ENCODE measurements around the gene PPP6C.
A peak's percentile ranks its signal among the peaks of the same experiment; 100 is the strongest.
"Not testable (repeated sequence)": the region's sequence is repeated elsewhere in the genome, so short reads cannot be mapped to it uniquely, and the experiment has no call there.

The PPP6C gene

DNA sequence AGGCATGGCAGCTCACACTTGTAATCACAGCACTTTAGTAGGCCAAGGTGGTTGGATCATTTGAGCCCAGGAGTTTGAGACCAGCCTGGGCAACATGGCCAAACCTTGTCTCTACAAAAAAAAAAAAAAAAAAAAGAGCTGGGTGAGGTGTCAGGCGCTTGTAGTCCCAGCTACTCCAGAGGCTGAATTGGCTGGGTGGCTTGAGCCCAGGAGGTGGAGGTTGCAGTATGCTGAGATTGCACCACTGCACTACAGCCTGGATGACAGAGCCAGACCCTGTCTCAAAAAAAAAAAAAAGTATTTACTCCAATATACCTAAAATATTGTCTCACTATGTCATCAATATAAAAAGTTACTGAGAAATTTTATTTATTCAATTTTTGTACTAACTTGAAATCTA, 49.0 kb downstream of the PPP6C start:
- DNase-seq = no peak

DNA sequence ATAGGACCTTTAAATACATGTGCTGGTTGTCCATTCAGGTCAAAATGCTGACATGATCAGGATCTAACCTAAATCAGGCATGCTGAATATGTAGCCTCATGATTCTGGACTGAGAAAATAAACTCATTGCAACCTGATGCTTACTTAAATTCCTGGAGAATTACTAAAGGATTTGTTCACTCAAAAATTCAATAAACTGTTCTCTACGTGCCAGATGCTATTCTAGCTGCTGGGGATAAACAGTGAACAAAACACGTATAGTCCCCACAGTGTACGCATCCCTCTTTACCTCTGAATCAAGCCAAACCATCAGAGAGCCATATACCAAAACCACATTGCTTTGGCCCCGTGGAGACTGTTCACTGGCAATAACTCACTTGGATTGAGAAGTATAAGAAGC, 52.4 kb downstream of the PPP6C start:
- DNase-seq = no peak

DNA sequence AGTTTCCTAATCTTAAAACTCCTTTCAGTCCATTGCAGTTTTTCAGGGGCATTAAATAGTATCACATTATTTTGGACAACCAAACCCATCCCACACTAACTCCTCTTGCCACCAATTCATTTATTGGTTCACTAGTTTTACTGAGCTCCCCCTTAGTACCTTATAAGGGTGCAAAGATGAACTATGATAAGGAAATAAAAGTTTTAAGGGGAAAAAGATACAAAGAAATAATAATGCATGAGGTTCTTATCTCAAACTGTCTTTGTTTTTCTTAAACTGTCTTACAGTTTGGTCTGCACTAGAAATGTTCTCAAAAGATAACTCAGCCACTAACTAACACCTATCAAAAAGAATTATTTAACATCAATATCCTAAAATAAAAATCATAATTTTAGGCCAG, 54.6 kb downstream of the PPP6C start:
- no peak for DNase-seq

DNA sequence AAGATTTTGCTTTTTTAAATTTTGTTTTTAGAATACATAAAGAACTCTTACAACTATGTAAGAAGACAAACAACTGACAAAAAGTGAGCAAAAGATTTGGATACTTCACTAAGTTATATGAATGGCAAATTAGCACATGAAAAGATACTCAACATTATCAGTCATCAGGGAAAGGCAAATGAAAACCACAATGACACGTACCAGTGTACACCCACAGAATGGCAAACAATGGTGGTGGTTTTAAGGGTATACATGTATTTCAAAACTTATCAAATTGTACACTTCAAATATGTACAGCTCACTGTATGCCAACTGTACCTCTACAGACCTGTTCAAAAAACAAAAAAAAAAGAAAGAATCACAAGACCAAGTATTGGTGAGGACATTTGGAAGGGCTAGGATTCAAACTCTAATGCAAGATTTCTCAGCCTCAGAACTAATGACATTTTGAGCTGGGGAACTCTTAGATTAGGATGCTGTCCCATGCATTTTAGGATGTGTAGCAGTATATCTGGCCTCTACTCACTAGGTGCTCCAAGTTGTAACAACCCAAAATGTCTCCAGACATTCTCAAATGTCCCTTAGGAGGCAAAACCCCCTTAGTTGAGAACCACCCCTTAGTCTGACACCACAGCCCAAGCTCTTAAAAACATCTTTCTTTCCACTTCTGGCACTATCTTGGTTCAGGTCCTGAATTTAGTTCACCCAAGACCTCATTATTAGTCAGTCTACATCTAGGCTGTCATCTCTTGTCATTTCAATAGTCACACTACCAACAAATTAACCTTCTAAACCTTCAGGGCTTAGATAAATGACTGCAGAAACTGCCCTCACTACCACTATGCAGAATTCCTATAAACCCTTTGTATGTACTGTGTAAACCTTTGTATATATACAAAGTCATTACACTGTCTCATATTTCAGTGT, 55.9 kb downstream of the PPP6C start:
- no peak for DNase-seq

DNA sequence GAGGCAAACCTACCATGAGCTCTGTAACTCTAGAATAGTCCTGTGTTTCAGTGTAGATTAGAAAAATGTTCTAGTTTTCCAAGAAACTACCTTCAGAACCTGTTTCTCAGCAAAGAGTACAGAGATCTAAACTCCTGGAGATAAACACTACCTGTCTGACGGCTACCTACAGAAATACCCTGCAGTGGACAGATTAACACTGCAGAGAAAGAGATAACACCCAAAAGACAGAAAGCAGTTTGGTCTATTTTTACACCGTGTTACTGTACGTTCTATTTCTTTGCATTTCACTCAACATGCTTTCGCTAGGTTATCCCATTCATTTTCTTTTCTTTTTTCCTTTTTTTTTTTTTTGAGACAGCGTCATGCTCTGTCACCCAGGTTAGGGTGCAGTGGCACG, 57.8 kb downstream of the PPP6C start:
- DNase-seq = no peak

DNA sequence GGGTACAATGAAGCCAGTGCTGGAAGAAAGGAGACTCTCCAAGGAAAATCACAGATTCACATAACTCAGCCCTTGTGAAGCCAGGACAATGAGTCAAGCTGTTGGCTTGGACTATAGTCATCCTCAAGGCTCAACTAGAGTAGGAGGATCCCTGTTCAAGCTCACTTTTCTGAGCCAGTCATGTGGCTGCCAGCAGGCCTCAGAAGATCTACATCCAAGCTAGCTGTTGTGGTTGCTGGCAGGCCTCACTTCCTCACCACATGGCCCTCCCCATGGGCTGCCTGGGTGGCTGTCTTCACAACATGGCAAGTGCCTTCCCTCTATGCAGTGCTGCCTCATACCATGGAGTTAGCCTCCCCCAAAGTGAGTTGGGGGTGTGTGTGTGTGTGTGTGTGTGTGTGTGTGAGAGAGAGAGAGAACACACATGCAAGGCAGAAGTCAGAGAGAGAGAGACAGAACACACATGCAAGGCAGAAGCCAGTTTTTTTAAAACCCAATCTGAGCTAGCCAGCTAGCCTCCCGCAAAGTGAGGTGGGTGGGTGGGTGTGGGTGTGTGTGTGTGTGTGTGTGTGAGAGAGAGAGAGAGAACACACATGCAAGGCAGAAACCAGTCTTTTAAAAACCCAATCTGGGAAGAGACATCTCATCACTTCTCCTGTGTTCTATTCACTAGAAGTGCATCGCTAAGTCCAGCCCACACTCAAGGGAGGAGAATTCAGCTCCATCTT, 63.4 kb downstream of the PPP6C start:
- DNase-seq = peak; percentile 5

DNA sequence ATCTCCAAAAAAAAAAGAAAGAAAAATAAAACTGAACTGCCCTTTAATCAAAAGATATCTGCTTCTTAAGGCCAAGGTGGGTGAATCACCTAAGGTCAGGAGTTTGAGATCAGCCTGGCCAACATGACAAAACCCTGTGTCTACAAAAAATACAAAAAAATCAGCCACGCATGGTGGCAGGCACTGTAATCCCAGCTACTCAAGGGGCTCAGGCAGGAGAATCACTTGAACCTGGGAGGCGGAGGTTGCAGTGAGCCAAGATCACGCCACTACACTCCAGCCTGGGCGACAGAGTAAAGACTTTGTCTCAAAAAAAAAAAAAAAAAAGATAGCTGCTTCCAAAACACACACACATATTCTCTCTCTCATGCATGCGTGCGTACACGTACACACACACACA, 64.1 kb downstream of the PPP6C start:
- DNase-seq = no peak

DNA sequence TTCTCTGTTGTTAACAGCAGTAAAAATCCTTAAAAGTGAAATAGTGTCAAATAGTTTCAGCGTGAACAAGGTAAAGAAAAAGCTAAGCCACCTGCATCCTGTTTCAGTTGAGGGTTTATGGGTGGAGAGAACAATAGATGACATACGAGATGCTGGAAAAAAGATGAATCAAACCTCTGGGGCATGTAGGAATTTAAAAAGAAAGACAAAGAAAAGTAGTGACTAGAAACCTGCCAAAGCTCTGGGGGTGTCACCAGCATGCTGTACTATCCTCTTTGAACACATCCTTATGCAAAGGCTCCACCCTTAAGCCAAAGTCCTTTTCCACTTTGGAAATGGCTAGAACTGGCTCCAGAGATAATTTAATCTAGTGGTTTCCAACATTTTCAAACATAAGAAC, 68.5 kb downstream of the PPP6C start:
- DNase-seq = no peak

DNA sequence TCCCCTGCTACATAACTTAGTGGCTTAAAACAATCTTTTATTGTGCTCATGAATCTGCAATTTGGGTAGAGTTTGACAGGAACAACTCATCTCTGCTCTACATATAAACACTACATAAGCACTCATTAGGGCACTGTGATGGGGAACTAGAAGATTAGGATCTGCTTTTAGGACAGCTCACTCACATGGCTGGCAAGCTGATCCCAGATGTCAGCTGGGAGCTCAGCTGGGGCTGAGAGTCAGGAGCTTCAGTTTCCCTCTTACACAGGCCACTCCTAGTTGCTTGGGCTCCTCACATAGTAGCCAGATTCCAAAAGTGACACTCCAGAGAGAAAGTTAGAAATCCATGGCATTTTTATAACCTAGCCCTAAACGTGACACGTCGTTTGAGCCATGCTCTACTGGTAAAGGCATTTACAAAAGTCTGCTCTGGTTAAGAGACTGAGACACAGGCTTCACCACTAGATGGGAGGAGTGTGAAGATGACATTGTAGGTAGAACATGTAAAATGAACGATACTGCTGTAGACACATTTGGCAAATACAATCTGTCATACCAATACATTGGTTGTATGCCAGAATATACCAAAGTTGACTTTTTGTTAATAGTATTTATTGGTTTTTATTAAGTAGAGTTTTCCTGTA, 69.8 kb downstream of the PPP6C start:
- no peak for DNase-seq

DNA sequence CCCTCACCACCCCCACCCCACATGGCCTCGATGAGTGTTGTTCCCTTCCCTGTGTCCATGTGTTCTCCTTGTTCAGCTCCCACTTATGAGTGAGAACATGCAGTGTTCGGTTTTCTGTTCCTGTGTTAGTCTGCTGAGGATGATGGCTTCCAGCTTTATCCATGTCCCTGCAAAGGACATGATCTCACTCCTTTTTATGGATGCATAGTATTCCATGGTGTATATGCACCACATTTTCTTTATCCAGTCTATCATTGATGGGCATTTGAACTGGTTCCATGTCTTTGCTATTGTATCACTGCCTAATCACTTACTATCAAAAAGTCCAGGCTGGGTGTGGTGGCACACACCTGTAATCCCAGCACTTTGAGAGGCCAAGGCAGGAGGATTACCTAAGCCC, 70.9 kb downstream of the PPP6C start:
- DNase-seq = not testable (repeated sequence)

DNA sequence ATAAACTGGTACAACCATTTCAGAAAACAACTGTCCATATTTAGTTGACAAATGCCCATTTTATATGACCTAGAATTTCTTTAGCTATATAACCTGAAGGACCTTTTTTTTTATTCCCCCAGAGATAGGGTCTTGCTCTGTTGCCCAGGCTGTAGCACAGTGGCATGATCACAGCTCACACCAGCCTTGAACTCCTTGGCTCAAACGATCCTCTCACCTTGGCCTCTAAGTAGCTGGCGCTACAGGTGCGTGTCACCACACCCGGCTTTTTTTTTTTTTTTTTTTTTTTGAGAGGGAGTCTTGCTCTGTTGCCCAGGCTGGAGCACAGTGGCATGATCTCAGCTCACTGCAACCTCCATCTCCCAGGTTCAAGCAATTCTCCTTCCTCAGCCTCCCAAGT, 75.1 kb downstream of the PPP6C start:
- DNase-seq = not testable (repeated sequence)

DNA sequence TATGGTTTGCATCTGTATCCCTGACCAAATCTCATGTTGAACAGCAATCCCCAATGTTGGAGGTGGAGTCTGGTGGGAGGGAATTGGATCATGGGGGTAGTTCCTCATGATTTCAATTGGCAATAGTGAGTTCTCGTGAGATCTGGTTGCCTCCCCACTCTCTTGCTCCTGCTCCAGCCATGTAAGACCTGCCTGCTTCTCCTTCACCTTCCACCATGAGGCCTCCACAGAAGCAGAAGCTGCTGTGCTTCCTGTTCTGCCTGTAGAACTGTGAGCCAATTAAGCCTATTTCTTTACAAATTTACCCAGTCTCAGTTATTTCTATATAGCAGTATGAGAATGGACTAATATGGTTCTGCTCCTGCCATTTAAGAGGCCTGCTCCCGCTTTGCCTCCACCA, 79.1 kb downstream of the PPP6C start:
- DNase-seq = no peak

DNA sequence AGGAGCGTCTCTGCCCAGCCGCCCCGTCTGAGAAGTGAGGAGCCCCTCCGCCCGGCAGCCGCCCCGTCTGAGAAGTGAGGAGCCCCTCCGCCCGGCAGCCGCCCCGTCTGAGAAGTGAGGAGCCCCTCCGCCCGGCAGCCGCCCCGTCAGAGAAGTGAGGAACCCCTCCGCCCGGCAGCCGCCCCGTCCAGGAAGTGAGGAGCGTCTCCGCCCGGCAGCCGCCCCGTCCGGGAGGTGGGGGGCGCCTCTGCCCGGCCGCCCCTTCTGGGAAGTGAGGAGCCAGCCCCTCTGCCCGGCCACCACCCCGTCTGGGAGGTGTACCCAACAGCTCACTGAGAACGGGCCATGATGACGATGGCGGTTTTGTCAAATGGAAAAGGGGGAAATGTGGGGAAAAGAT, 81.1 kb downstream of the PPP6C start:
- not testable (repeated sequence) for DNase-seq

DNA sequence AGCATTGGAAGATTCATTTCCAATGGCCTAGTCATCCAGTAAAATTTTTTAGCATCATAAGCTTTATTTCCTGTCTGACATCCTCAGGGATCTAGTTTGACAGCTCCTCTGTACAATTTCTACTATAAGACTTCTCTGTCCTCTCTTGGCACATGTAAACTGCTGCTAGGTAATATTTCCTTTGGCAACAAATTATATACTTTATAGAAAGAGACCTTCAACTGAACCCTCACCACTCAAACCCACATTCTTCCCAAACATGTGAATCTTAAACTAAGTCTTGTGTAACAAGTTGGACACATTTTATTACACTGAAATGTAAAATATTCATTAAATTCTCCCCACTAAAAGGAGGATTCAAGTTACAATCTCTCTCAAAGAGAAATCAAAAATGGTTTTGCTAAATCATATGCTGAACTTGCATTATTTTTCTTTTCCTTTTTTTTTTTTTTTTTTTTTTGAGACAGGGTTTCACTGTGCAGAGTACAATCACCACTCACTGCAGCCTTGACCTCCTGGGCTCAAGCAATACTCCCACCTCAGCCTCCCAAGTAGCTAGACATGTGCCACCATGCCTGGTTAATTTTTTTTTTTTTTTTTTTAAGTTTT, 83.2 kb downstream of the PPP6C start:
- DNase-seq = no peak

DNA sequence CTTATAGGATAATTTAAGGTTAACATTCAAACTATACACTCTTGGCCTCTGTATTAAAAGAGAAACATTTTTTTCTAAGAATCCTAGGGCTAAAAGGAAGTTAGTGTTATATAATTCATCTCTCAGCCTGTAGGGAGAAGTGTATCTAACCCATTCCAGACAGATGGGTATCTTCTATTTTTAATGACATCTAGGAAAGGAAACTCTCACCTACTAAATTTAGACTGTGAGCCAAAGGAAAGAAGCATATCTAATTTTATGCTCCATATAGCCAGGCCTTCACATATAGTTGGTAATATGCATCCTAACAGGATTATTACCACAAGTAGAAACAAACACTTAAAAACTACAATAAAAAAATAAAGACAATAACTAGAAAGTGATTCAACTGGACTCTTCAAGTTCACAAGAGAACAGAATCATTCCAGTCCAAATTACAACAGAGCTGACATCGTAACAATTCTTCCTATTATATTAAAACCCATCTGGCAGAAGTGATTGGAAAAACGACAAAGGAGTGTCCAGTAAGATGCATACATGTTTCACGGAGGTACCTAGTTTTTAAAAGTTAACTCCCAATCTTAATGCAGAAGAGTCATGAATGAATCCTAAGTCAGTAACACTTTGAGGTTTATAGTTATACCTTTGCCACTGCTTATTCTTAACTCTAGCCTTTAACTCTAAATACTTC, 85.7 kb downstream of the PPP6C start:
- no peak for DNase-seq

DNA sequence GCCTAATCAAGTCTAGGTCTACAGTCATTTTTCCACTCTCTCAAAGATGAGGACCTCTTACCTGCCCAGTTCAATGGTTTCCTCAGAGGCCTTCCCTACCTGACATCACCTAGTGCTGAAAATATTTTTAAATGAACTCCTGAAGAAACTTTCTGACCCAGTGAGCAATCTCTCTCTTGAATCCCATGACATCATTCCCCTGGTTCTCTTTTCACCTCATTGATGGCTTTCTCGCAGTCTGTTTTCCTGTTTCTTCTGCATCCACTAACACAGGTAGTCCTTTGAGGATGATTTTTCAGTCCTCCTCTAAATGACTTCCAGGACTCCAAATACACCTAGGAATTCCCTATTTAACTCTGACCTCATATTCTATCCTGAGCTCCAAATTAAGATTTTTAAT, 86.6 kb downstream of the PPP6C start:
- DNase-seq = no peak

DNA sequence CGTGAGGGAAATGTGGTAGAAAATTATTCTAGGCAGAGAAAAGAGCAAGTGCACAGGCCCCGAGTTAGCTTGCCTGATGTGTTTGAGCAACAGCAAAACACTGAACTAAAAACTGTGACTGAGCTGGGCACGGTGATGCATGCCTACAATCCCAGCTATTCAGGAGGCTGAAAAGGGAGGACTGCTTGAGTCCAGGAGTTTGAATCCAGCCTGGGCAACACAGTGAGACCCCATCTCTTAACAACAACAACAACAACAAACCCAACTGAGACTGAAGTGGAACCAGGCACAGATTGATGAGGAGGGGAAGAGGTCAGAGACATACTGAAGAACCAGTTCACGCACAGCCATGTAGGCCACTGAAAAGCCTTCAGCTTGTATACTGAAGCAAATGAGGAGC, 88.8 kb downstream of the PPP6C start:
- no peak for DNase-seq

DNA sequence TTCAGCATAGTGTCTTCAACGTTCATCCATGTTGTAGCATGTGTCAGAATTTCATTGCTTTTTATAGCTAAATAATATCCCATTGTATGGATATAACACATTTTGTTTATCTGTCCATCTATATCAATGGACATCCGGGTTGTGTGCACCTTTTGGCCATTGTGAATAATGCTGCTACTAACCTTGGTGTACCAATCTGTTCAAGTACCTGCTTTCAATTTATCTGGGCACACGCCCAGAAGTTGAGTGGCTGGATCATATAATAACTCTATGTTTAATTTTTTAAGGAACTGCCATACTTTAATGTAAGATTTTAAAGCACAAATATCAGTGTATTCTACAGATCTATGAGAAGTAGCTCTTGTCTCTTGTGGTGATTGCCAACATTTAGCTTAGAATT, 89.8 kb downstream of the PPP6C start:
- no peak for DNase-seq
